GM18858 (cell line): ENCODE measurements around the gene SLC6A17.

Source experiments
- ATAC-seq: cut with Tn5 transposase; IDR thresholded peaks from one replicate; pipeline ENCODE4 v1.9.1; 2021; ENCODE audit not compliant: unreplicated experiment

SLC6A17 gene

DNA sequence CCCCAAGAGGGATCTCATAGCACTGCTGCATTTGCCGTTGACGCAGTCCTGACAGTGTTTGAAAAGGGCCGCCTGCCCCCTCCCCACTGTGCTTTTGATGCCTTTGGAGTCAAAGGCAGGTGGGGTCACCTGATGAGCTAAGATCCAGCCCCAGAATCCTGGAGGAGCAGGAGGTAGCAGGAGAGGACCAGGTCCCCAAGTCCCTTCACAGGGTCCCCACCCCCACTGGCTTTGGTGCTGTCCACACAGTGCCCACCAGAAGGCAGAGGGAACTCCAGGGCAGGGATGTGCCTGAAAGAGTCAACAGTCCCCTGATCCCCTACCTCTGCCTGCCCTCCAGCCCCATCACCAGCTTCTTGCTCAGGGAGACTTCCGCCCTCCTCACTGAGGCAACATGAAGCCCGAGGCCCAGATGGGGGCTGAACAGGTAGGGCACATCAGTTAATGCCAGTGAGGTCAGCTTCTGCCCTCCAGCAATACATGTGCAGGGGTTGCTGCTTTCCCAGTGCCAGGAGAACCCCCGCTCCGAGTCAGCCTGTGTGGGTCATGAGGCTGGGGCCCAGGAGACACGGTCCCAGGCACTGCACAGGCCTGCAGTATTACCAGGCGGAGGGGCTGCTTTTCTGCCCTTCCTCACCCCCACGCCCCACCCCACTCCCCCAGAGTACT is 51.0 kb downstream of the SLC6A17 start:
- ATAC-seq = no peak

DNA sequence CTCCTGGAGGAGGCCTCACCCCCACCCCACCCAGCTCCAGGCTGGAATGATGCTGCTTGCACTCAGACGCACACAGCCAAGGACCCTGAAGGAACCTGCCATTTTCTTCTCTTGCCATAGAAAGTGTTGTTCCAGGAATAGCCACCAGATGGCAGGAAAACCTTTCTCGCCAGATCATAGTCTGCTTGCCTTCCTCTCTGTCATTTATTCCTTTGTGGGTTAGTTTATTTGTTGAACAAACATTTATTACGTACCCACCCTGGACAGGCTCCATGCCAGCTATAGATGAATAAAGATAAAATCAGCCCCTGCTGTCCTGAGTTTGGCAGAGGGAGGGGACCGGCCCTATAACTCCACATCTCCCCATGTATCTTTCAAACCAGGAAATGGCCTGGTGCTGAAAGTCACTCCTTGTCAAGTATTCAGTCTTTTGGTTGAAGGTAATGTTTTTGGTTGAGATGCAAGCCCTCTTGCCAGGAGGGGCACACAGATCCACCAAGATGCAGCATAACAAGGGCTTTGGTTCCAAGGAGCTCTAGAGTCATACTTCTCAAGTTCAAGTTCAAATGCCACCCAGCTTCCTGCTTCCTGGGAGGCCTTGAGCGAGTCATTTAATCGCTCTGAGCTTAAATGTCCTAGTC is 52.8 kb downstream of the SLC6A17 start:
- ATAC-seq = no peak

DNA sequence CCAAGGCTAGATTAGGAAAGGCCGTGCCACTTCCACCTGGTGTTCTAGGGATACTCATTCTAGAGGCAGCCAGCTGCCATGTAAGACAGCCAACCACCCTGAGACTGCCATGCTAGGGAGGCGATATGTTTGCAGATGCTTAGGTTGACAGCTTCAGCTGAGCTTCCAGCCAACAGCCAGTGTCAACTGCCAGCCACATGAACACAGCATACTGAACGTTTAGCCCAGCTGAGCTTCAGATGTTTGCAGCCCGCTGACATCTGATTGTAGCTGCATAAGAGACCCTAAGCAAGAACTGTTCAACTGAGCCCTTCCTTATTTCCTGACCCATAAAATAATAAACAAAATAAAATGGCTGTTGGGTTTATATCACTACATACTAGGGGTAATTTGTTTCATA is 54.9 kb downstream of the SLC6A17 start:
- ATAC-seq = no peak

GRCh38 chr1:110205591-110206155 is 55.4 kb downstream of the SLC6A17 start:
- no peak for ATAC-seq

DNA sequence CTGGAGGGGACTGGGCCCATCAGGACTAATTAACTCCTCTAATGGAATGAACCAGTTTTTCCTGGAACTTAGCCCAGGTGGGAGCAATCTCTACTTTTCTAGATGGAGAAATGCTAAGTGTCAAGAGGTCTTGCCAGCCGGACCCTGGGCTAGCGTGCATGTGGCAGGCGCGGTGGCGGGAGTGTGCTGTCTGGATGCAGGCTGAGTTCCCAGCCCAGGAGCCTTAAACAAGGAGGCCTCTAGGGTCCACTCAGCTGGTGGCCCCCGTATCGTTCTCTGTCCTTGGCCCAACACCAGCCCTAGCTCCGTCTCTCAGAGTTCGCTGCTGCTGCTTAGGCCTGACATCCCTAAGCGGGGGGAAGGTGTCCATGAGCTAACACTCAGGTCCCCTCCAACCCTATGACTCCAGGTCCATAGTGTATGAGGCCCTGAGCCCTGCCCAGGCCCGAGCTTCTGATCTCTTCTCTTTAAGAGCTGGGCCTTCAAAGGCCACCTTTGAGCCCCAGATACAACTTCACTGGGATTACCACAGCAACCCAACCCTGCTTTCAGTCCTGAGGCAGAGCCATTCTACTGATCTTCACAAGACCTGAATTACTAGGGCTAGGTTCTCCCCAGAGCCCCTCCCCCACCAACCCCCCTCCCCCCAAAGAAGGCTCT is 56.1 kb downstream of the SLC6A17 start:
- ATAC-seq = no peak

- ATAC-seq = no peak
Observed at GRCh38 chr1:110207831-110208230, 57.5 kb downstream of the SLC6A17 start.

DNA sequence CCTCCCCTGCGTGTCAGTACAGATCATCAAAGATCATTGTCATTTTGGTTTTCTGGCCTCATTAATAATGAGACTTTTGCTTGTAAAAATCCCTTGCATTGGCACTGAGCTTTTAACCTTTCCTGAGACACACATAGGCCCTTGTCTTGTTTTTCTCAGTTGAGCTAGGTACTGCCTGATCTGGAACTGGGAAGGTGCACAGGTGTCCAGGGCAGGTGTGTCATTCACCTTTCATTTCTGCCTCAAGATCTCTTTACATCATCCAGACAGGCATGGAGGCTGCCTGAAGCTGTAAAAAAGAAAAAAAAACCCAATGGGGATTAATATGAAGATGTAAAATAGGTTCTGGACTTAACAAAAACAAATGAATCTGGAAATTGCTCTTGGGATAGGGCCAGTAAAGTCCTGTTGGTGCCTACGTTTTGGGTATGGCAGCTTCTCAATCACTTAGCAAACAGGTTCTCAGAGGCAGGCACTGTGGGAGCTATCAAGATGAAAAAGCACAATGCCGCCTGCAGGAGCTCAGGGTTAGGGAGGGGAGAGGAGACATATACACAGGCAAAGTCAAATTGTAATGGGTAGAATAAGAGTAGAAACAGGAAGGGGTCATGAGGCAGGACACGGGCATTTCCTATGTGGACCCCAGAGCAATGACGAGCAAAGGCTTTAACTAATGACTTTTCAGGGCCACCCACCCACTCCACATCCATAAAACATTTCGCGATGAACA is 58.8 kb downstream of the SLC6A17 start:
- ATAC-seq = no peak

DNA sequence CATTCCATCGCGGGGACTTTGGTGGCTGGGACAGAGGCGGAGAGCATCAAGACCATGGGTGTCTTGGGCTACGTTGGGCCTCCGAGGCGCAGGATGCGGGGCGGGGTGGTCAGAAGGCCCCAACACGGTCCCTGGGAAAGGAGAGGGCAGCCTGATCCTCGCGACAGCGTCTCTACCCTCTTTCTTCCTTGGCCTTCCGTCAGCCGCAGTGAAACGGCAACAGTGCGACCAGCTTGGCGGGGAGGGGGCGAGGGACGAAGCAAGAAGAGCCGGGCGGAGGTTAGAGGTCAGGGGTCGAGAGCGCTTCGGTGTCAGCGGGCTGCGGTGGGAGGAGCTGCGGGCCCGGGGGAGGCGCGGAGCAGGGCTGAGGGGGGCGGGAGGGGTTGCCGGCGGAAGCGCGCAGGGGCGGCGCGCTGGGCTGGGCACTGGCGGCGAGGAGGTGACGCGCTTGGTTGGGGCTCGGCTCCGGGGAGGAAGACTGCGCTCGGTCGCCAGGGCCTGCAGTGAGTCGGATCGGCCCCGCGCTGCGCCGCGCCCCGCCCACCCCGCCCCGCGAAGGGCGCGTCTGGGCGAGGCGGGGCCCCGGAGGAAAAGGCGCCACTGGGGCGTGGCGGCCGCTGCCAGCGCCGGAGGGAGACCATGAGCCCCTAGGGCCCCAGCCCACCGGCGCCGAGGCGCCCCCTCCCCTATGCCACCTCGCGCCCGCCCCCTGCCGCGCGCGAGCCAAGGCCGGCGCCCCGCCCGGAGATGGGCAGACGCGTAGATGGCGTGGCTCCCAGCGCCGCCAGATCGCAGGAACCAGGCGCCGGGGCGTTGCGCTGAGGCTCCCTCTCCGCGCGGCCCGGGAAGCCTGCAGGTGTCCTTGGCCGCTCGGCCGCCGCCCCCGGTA is 59.7 kb downstream of the SLC6A17 start, which contains the start of gene KCNC4:
TSS of gene KCNC4 (plus strand) at position 600 of the 889 bp plus-strand sequence. CDS start 1,186 bp downstream, outside the sequence.
- ATAC-seq = peak; percentile 75

DNA sequence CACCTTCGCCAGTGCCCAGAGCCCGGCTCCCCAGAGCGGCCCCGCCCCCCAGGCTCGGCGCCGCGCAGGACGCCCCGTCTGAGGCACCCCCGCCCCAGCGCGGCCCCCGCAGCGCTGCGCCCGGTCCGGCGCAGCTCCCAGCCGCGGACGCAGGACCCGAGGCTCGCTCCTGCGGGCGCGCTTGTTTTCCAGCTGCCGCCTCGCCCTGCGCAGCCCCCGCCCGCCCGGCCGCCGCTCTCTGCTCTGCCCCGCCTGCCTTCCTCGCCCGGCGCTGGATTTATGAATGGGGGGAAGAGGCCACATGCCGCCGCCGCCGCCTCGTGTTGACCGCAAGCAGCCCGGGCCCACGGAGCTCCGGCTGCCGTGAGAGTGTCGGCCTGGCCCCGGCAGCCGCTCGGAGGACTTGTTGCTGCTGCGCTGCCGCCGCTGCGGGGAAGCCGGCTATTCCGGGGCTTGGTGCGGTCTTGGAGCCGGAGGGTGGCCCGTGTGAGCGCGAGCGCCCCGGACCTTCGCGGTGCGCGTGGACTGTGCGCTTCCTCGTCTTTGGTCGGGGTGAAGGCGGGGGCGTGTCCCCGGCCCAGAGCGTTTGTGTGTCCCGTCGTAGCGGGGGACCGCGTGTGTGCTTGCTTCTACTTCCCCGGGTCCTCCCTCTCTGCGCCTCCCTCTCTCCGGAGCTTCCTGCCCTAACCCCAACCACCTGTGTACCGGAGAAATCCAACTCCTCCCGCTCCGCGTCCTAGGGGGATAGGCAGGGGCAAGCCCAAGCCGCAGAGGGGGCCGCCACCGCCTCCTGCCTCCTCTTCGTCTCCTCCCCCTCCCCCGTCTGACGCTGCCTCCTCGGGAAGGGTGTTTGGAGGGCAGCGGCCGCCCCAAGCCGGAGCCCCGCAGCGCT is 60.6 kb downstream of the SLC6A17 start:
- ATAC-seq = no peak

- ATAC-seq = no peak
Observed at GRCh38 chr1:110211496-110212168, 61.3 kb downstream of the SLC6A17 start.

- ATAC-seq = no peak
Observed at GRCh38 chr1:110212169-110213142, 62.2 kb downstream of the SLC6A17 start.

DNA sequence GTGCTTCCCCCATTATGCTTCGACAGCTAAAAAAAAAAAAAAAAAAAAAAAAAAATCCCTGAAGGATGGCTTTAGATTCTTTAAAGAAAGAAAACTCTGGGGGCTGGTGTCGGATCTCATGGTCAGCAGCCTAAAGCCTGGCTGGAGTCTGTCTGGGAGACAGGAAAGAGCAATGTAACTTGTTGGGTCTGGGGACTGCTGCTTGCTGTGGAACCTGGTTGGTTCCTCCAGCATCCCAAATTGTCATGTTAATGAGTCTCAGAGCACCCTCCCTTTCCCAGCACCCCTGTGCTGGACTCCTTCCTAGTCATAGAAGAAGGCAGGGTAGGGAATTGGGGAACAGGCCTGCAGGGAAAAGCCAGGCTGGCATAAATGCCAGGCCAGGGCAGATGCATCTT is 62.8 kb downstream of the SLC6A17 start:
- no peak for ATAC-seq

DNA sequence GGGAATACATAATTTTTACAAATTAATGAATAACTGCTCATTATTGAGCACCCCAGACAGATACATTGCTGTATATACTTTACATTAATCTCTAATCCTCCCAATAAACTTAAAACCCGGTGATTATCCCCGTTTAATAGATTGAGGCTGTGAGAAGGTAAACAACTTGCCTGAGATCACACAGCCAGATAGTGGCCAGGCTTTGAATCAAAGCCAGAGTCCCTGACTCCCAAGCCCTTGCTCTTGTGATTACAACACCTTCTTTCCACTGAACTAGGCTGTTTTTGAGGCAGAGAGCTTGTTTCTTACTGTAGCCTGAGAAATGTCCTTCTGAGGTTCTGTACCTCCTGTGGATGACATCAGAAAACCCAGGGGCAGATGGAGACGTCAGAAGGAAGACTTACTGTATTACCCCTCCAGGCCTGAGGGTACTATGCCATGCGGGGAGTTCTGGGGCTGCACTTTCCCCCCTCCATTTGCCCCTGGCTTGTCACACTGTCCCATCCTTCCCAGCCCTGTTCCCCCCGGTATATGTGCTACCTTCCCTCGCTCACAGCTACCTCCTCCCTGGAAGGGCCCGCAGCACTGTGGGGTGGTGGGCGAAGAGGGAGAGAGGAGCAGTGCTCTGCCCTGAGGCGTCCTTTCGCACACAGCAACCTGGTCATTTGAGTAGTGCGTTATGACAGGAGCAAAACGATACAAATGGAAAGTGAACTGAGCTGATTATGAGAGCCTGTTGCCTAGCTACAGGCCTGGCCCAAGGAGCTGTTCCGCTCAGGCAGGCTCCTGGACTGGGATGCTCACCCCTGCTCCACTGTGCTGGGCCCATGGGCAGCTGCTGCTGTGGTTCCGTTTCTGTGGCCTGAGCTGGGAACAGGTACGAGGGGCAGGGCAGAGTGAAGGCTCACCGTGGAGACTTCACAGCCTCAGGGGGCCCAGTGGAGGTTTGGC is 64.4 kb downstream of the SLC6A17 start:
- no peak for ATAC-seq

DNA sequence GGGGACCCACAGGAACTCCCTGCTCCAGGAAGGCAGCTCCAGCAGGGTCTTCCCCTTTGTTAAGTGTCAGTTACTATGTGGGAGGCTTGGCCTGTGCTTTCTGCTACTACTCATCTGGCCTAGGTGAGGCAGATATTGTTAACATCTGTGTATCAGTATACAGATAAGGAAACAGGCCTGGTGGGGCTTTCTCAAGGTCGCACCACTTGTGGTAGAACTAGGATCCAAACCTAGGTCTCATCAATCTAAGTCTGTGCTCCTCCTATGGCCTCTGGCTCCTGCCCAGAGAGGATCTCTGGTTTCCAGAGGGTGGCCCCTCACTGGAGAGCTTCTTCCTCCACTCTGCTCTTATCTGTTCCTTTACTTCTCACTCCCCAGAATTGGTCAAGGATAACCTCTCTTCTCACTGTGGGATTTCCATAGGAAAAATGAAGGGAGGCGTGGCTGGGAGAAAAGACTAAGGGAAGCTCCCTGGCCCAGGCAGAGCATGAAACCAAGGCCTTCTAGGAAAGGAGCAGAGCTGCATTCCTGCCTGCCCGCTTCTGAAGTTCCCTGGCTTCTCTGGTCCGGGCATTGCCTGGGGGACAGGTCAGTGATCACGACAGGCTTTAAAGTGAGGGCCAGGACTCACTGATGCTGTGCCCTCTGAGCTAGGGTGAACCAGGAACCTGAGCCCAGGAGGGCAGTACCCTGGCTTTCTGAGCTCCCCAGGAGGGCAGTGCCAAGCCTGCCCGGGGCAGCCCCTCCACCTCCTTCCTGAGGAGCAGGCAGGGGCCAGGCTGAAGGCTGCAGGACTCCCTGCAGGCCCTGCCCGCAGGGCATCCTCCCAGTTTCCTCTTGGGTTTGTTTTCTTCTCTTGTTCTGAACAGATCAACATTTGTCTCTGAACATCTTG is 65.6 kb downstream of the SLC6A17 start:
- no peak for ATAC-seq

- ATAC-seq = no peak
Observed at GRCh38 chr1:110216844-110217444, 66.7 kb downstream of the SLC6A17 start.
